Stomach (tissue), 9 donors: ENCODE results near the gene BRD7. TPM values are rescaled to one million over a fixed set of nuclear protein-coding genes. Genes with fewer than 3 reads are reported as not detected.
A peak's percentile ranks its signal among the peaks of the same experiment; 100 is the strongest.

ENCODE experiments used
- DNase-seq, 2 donors: peaks; one replicate each; pipeline versions ENCODE4 v3.0.0 to v3.0.0-alpha.2; 2013 to 2019
- H3K27ac ChIP-seq, 5 donors: fragments of 200-600 bp in 4 of 5; sonication (generic) in 4 of 5; one replicate each; pipeline ENCODE4 v1.5.1; 2013 to 2019; ENCODE audit warnings: mild to moderate bottlenecking in 1 of 5, moderate library complexity in 1 of 5
- H3K27me3 ChIP-seq, 3 donors: fragments of 200-600 bp; sonication (generic); one replicate each; pipeline ENCODE4 v1.5.1; 2017 to 2019; ENCODE audit warnings: mixed run types in 1 of 3
- H3K36me3 ChIP-seq, 4 donors: fragments of 200-600 bp; sonication (generic); 1 replicate in 3 of 4; 2 replicates in 1 of 4; pipeline ENCODE4 v1.5.1; 2016 to 2019
- H3K4me1 ChIP-seq, 4 donors: fragments of 200-600 bp; sonication (generic); one replicate each; pipeline ENCODE4 v1.5.1; 2016 to 2019
- H3K4me3 ChIP-seq, 4 donors: fragments of 200-600 bp; sonication (generic) in 3 of 4; one replicate each; pipeline ENCODE4 v1.5.1; 2016 to 2019; ENCODE audit warnings: mild to moderate bottlenecking in 1 of 4
- H3K9me3 ChIP-seq, 4 donors: fragments of 200-600 bp; sonication (generic); one replicate each; pipeline ENCODE4 v1.5.1; 2016 to 2019
- EP300 ChIP-seq: sonication (generic); formaldehyde crosslinking; IDR thresholded peaks from one replicate; pipeline ENCODE4 v1.6.1; 2017; ENCODE audit warnings: antibody characterized with exemption
- POLR2A ChIP-seq, 4 donors: fragments of 450-650 bp; IDR thresholded peaks; one replicate each; pipeline ENCODE4 v1.6.1; 2016; ENCODE audit warnings: antibody characterized with exemption in 4 of 4, control low read depth in 2 of 4, mild to moderate bottlenecking in 1 of 4, moderate library complexity in 1 of 4
- POLR2AphosphoS5 ChIP-seq, 3 donors: sonication (generic); formaldehyde crosslinking; IDR thresholded peaks; one replicate each; pipeline ENCODE4 v1.6.1; 2016; ENCODE audit warnings: antibody characterized with exemption in 3 of 3
- WGBS, 5 donors: extraction: QIAGEN DNeasy Blood & Tissue Kit in 3 of 5; methylation state at CpG; one replicate each; pipeline versions ENCODE4 v1.1.5 to v1.1.7; 2013 to 2018; 5-methylcytosine and 5-hydroxymethylcytosine counted together
- intact Hi-C: fragments of 100-400 bp; cut with DNase I; formaldehyde crosslinking; loops from one replicate; pipeline ENCODE4 v1.15.1; 2023; ENCODE audit warnings: low total_unique reads
- polyA plus RNA-seq, 3 donors: library from polyadenylated mRNA; stranded (reverse); fragments of 200-250 nt; gene quantifications; one replicate each; pipeline ENCODE4 v1.2.3, GENCODE V29; 2013
- total RNA-seq, 5 donors: library from RNA; depleted of rRNA; stranded (reverse); fragments of >200 nt; gene quantifications; one replicate each; pipeline versions ENCODE4 v1.1.0 to v1.2.3, GENCODE V29; 2014 to 2016
- TF ChIP-seq, protein P1 (sequence below), 7 experiments: fragments of 450-650 bp in 4 of 7; fragments of 200-600 bp in 3 of 7; sonication (generic) in 3 of 7; IDR thresholded peaks; one replicate each; pipeline ENCODE4 v1.5.1; 2016 to 2019; ENCODE audit warnings: antibody characterized with exemption in 7 of 7, control low read depth in 2 of 7, mild to moderate bottlenecking in 1 of 7
- donor health status: healthy with polysubstance abuse.
- donor health status: Bipolar disorder and iron deficiency.
- donor health status: healthy.

Gene BRD7
- total and polyA plus RNA-seq, 8 donors = 9.3 to 71.8 (median 37.3) TPM

DNA sequence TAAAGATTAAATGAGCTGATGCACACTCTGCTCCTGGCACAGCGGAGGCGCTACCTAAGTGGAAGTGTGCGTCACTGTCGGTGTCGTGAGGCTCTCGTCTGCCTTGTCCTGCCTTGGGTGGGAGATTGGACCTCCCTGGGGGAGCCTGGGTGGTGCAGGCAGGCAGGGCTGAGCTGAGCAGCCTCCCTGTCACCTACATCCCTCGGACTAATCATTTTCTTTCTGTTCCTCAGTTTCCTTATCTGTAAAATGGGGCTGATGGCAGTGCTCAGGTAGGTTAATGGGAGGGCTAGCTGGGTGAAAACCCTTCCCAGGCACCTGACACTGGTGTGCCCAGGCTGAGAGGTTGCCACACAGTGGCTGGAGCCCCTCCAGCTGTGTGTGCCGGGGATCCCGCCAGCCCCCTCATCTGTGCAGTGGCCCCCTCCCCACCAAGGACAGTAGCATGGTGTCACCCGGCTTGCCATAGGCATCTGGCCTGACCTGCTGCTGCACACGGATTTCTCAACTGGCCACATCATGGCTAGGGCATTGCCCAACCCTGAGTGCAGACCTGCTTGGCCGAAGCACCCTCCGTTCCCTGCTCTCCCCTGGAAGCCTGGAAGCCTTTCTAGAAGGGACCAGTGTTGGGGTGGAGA is 98.2 kb downstream of the BRD7 start:
- no peak overlapping the region for H3K27ac ChIP-seq
- TF ChIP-seq, protein P1, sequence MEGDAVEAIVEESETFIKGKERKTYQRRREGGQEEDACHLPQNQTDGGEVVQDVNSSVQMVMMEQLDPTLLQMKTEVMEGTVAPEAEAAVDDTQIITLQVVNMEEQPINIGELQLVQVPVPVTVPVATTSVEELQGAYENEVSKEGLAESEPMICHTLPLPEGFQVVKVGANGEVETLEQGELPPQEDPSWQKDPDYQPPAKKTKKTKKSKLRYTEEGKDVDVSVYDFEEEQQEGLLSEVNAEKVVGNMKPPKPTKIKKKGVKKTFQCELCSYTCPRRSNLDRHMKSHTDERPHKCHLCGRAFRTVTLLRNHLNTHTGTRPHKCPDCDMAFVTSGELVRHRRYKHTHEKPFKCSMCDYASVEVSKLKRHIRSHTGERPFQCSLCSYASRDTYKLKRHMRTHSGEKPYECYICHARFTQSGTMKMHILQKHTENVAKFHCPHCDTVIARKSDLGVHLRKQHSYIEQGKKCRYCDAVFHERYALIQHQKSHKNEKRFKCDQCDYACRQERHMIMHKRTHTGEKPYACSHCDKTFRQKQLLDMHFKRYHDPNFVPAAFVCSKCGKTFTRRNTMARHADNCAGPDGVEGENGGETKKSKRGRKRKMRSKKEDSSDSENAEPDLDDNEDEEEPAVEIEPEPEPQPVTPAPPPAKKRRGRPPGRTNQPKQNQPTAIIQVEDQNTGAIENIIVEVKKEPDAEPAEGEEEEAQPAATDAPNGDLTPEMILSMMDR (IDR thresholded peaks at IDR 0.05) = no peak
- TF ChIP-seq POLR2AphosphoS5 (IDR thresholded peaks at IDR 0.05) (no peak), EP300 (no peak), POLR2A (IDR thresholded peaks at IDR 0.05) (no peak)
- DNase-seq = peak in 1 of 2 donors; percentile 3
- WGBS, 5 donors = 89 to 95% (median 90%) methylated on average over 10 to 13 of the region's 13 CpGs
- no peaks in the 10 kb centered on the region for H3K9me3 ChIP-seq
- intact Hi-C loops = no loop called here
- peaks cover 4 to 71% (median 17%) of the 10 kb centered on the region in 4 donors for H3K4me1 ChIP-seq
- no peak overlapping the region for H3K4me3 ChIP-seq
- no peaks in the 10 kb centered on the region for H3K36me3 ChIP-seq
- no peaks in the 10 kb centered on the region for H3K27me3 ChIP-seq

DNA sequence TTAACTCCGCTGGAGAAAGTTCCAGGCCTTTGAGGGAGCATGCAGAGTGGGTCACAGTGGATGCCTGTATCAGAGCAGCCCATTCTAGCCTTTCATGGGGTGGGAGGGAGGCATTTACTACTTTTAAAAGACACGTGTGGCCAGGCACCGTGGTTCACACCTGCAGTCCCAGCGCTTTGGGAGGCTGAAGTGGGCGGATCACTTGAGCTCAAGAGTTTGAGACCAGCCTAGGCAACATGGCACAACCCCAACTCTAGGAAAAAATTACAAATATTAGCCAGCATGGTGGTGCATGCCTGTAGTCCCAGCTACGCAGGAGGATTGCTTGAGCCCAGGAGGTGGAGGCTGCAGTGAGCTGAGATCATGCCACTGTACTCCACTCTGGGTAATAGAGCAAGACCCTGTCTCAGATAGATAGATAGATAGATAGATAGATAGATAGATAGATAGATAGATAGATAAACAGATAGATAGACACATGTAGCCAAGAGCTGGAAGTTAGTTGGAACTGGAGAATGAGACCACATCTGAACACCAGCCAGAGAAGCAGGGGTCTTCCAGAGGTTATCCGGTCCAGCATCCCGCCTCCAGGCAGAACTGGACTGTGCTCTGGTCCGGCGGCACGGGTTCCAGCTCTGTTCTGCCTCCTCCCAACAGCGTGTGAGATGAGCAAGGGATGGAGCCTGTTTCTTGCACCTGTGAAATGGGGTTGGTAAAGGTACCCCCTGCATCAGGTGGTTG is 98.8 kb downstream of the BRD7 start:
- no peaks in the 10 kb centered on the region for H3K27me3 ChIP-seq
- DNase-seq = no peak
- 80 to 96% (median 92%) methylated on average over 12 of the region's 12 CpGs for WGBS, 5 donors

DNA sequence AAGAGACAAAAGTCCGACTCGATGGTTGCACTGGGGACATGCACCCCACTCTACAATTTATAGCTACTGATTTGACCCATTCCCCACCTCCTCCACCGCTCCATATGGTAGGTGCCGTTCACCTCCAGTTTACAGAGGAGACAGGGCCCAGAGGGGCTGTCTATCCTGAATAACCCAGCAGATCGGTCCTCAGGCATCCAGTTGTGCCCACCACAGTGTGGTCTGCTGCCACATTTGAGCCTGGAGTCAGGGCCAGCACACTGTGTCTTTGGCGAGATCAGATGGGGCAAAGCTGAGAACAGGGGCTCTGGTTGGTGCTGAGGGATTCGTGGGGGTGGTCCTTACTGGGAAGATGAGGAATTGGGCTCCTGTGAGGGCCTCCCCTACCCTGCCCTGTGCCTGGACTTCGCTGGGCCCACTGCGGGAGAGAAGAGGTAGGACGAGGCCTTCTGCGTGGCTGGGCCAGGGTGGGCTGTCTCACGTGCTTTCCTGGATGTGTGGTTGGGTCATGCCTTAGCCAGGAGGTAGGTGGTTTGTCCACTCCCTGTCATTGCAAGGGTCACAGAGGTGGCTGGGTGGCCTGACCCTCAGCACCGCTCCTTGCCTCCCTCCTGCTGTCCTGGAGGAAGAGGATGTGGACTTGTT is 99.6 kb downstream of the BRD7 start:
- Histone ChIP-seq H3K4me1 (peaks cover 4 to 72% (median 19%) of the 10 kb centered on the region in 4 donors), H3K27ac (no peak overlapping the region), H3K4me3 (no peak overlapping the region), H3K36me3 (no peaks in the 10 kb centered on the region), H3K9me3 (no peaks in the 10 kb centered on the region), H3K27me3 (no peaks in the 10 kb centered on the region)
- intact Hi-C loops = no loop called here
- TF ChIP-seq POLR2A (IDR thresholded peaks at IDR 0.05) (no peak), POLR2AphosphoS5 (IDR thresholded peaks at IDR 0.05) (no peak), EP300 (no peak)
- TF ChIP-seq, protein P1 (IDR thresholded peaks at IDR 0.05) = no peak
- 94 to 98% (median 95%) methylated on average over 12 to 13 of the region's 13 CpGs for WGBS, 5 donors
- DNase-seq = peak in 1 of 2 donors; percentile 2

More for the DNA sequence above, 98.8 kb downstream of the BRD7 start:
- no peaks in the 10 kb centered on the region for H3K36me3 ChIP-seq
- no peak overlapping the region for H3K27ac ChIP-seq
- TF ChIP-seq EP300 (no peak), POLR2AphosphoS5 (IDR thresholded peaks at IDR 0.05) (no peak), POLR2A (IDR thresholded peaks at IDR 0.05) (no peak)
- TF ChIP-seq, protein P1 (IDR thresholded peaks at IDR 0.05) = no peak
- intact Hi-C loops = no loop called here
- no peak overlapping the region for H3K4me3 ChIP-seq
- peaks cover 4 to 70% (median 19%) of the 10 kb centered on the region in 4 donors for H3K4me1 ChIP-seq
- H3K9me3 ChIP-seq = no peaks in the 10 kb centered on the region

DNA sequence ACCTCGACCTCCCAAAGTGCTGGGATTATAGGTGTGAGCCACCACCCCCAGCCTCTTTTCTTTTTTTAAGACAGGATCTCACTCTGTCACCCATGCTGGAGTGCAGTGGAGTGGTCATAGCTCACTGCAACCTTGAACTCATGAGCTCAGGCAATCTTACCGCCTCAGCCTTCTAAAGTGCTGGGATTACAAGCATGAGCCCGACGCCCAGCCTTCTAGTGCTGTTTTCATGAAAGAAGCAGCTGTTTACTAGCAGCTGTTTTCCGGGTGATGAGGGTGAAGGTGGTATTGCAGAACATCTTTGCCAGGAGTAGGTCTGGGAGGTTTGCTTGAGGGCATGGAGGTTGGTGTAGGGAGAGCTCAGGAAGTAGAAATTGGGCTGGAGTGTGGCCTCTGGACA is 100.4 kb downstream of the BRD7 start:
- Histone ChIP-seq H3K4me1 (peaks cover 4 to 74% (median 20%) of the 10 kb centered on the region in 4 donors), H3K4me3 (peak overlapping the region in 1 of 4 donors; percentile 38), H3K27me3 (no peaks in the 10 kb centered on the region), H3K27ac (peak overlapping the region in 1 of 5 donors; percentile 81), H3K36me3 (no peaks in the 10 kb centered on the region), H3K9me3 (no peaks in the 10 kb centered on the region)
- intact Hi-C loops = no loop called here
- DNase-seq = peak in 1 of 2 donors; percentile 3
- TF ChIP-seq POLR2AphosphoS5 (IDR thresholded peaks at IDR 0.05) = no peak
- TF ChIP-seq, protein P1 (IDR thresholded peaks at IDR 0.05) = no peak
- TF ChIP-seq EP300 = no peak
- WGBS, 5 donors = 81 to 89% (median 82%) methylated on average over 5 of the region's 5 CpGs
